Measurements from ENCODE around the gene ARFGEF3.

ARFGEF3 gene

DNA sequence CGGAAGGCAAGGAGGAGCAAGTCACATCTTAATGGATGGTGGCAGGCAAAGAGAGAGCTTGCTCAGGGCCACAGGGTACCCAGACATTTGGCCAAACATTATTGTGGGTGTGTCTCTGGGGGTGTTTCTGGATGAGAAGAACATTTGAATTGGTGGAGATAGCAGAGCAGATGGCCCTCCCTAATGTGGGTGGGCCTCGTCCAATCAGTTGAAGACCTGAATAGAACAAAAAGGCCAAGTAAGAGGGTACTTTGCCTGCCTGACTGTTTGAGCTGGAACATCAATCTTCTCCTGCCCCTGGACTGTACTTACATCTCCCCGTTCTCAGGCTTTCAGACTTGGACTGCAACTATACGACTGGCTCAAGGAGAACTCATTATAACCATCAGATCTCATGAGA is 160.2 kb downstream of the ARFGEF3 start:
- H3K9me3 ChIP-seq (ENCODE audit: control extremely low read depth in 1 of 5, control insufficient read depth in 4 of 5, insufficient read depth in 2 of 5, low read depth in 1 of 5, low read length in 4 of 5): no peaks in the 10 kb centered on the region
- 100% methylated on average over 4 of the region's 4 CpGs for WGBS (ENCODE audit: insufficient coverage)
- no peak overlapping the region for H3K27ac ChIP-seq (ENCODE audit: insufficient read depth in 1 of 2, low read depth in 1 of 2, low read length in 2 of 2, poor library complexity in 1 of 2, severe bottlenecking in 2 of 2)
- ChIA-PET POLR2A (no interaction called here), CTCF (no interaction called here)
- H3K4me3 ChIP-seq (ENCODE audit: control insufficient read depth in 1 of 7, extremely low read depth in 1 of 7, insufficient read depth in 4 of 7, low read depth in 2 of 7, low read length in 6 of 7): no peak overlapping the region
- no peaks in the 10 kb centered on the region for H3K36me3 ChIP-seq (ENCODE audit: control insufficient read depth in 4 of 4, insufficient read depth in 4 of 4, low read length in 3 of 4)
- H3K27me3 ChIP-seq (replicated peaks in 2 of 5; ENCODE audit: control insufficient read depth in 4 of 5, insufficient read depth in 5 of 5, low read length in 4 of 5): no peaks in the 10 kb centered on the region
- no peaks in the 10 kb centered on the region for H3K4me1 ChIP-seq (ENCODE audit: control extremely low read depth in 1 of 4, control insufficient read depth in 4 of 4, insufficient read depth in 4 of 4, low read length in 3 of 4)
- DNase-seq: no peak

DNA sequence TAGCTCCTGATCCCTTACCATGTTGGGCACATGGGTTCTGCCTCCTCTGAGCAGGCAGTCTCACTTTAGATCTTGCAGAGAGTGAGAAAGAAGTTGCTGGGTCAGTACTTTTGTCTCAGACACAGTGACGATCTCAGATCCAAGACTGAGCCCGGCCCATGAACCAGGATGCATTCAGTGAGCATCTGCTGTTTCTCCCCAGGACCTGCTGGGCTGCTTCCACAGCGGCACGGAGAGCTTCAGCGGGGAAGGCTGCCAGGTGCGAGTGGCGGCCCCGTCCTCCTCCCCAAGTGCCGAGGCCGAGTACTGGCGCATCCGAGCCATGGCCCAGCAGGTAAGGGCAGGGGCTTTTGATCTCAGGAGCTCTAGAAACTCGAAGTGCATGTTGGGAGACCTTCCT is 162.1 kb downstream of the ARFGEF3 start:
- no peak overlapping the region for H3K4me3 ChIP-seq (ENCODE audit: control insufficient read depth in 1 of 7, extremely low read depth in 1 of 7, insufficient read depth in 4 of 7, low read depth in 2 of 7, low read length in 6 of 7)
- 92% methylated on average over 13 of the region's 13 CpGs for WGBS (ENCODE audit: insufficient coverage)
- no peak overlapping the region for H3K27ac ChIP-seq (ENCODE audit: insufficient read depth in 1 of 2, low read depth in 1 of 2, low read length in 2 of 2, poor library complexity in 1 of 2, severe bottlenecking in 2 of 2)
- no peaks in the 10 kb centered on the region for H3K27me3 ChIP-seq (replicated peaks in 2 of 5; ENCODE audit: control insufficient read depth in 4 of 5, insufficient read depth in 5 of 5, low read length in 4 of 5)
- H3K4me1 ChIP-seq (ENCODE audit: control extremely low read depth in 1 of 4, control insufficient read depth in 4 of 4, insufficient read depth in 4 of 4, low read length in 3 of 4): no peaks in the 10 kb centered on the region
- ChIA-PET POLR2A (no interaction called here), CTCF (no interaction called here)
- DNase-seq: no peak
- no peaks in the 10 kb centered on the region for H3K9me3 ChIP-seq (ENCODE audit: control extremely low read depth in 1 of 5, control insufficient read depth in 4 of 5, insufficient read depth in 2 of 5, low read depth in 1 of 5, low read length in 4 of 5)
- no peaks in the 10 kb centered on the region for H3K36me3 ChIP-seq (ENCODE audit: control insufficient read depth in 4 of 4, insufficient read depth in 4 of 4, low read length in 3 of 4)

DNA sequence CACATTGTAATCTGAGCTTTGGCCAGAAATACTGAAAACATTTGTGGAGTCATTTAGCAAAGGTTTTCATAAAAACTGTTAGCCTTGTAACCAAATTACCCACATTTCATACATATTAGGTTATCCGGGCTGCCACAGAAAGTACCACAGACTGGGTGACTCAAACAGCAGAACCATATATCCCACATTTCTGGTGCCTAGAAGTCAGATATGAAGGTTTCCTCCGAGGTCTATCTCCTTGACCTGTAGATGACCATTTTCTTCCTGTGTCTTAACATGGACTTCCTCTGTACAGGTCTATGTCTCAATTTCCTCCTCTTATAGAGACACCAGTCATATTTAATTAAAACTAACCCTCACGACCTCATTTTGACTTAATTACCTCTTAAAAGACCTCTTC is 166.5 kb downstream of the ARFGEF3 start:
- Histone ChIP-seq H3K27ac (ENCODE audit: insufficient read depth in 1 of 2, low read depth in 1 of 2, low read length in 2 of 2, poor library complexity in 1 of 2, severe bottlenecking in 2 of 2) (no peak overlapping the region), H3K27me3 (replicated peaks in 2 of 5; ENCODE audit: control insufficient read depth in 4 of 5, insufficient read depth in 5 of 5, low read length in 4 of 5) (no peaks in the 10 kb centered on the region), H3K4me1 (ENCODE audit: control extremely low read depth in 1 of 4, control insufficient read depth in 4 of 4, insufficient read depth in 4 of 4, low read length in 3 of 4) (no peaks in the 10 kb centered on the region), H3K9me3 (ENCODE audit: control extremely low read depth in 1 of 5, control insufficient read depth in 4 of 5, insufficient read depth in 2 of 5, low read depth in 1 of 5, low read length in 4 of 5) (no peaks in the 10 kb centered on the region), H3K4me3 (ENCODE audit: control insufficient read depth in 1 of 7, extremely low read depth in 1 of 7, insufficient read depth in 4 of 7, low read depth in 2 of 7, low read length in 6 of 7) (no peak overlapping the region), H3K36me3 (ENCODE audit: control insufficient read depth in 4 of 4, insufficient read depth in 4 of 4, low read length in 3 of 4) (no peaks in the 10 kb centered on the region)
- CTCF ChIA-PET: no interaction called here
- POLR2A ChIA-PET: no interaction called here
- no peak for DNase-seq
- WGBS (ENCODE audit: insufficient coverage): 94% methylated on average over 3 of the region's 3 CpGs

DNA sequence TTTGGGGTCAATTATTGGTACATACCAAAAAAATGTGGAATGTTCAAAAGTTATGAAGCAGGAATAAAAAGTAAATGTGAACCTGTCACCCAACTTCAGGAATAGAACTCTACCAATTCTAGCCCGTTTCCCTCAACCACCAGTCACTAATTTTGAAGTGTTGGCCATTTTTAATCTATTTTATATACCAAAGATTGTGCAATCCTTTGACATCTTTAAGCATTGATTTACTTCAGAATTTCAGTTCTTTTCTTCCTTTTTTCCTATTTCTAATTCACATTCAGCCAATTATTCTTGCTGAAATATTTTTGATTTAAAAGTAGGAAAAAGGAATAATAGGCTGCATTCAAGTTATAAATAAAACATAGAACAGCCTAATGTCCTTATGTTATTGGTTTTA is 169.0 kb downstream of the ARFGEF3 start:
- no peaks in the 10 kb centered on the region for H3K36me3 ChIP-seq (ENCODE audit: control insufficient read depth in 4 of 4, insufficient read depth in 4 of 4, low read length in 3 of 4)
- H3K27ac ChIP-seq (ENCODE audit: insufficient read depth in 1 of 2, low read depth in 1 of 2, low read length in 2 of 2, poor library complexity in 1 of 2, severe bottlenecking in 2 of 2): no peak overlapping the region
- no CpG with 5 or more reads among the region's 1 CpG for WGBS (ENCODE audit: insufficient coverage)
- POLR2A ChIA-PET: no interaction called here
- no peaks in the 10 kb centered on the region for H3K9me3 ChIP-seq (ENCODE audit: control extremely low read depth in 1 of 5, control insufficient read depth in 4 of 5, insufficient read depth in 2 of 5, low read depth in 1 of 5, low read length in 4 of 5)
- H3K27me3 ChIP-seq (replicated peaks in 2 of 5; ENCODE audit: control insufficient read depth in 4 of 5, insufficient read depth in 5 of 5, low read length in 4 of 5): peaks cover 0 to 3% (median 0%) of the 10 kb centered on the region in 5 experiments
- CTCF ChIA-PET: no interaction called here
- DNase-seq: no peak
- no peak overlapping the region for H3K4me3 ChIP-seq (ENCODE audit: control insufficient read depth in 1 of 7, extremely low read depth in 1 of 7, insufficient read depth in 4 of 7, low read depth in 2 of 7, low read length in 6 of 7)
- no peaks in the 10 kb centered on the region for H3K4me1 ChIP-seq (ENCODE audit: control extremely low read depth in 1 of 4, control insufficient read depth in 4 of 4, insufficient read depth in 4 of 4, low read length in 3 of 4)

DNA sequence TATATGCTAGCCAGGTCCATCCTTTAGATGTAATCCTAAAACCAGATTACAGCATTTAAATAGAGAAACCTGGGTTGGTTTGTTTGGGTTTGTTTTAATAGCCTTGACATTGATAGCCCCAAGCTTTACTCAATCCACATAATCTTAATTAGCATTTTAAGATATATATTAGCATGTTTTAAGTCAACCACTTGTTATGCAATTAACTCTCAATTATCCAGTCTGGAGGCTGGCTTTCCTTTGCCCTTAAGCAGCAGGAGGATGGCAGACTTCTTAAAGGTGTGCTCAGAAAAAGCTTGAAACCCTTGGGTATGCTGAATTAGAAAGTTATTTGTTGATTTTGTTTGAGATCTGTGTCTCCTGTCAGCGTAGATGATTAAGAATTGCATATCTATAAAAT is 169.7 kb downstream of the ARFGEF3 start:
- Histone ChIP-seq H3K4me3 (ENCODE audit: control insufficient read depth in 1 of 7, extremely low read depth in 1 of 7, insufficient read depth in 4 of 7, low read depth in 2 of 7, low read length in 6 of 7) (no peak overlapping the region), H3K4me1 (ENCODE audit: control extremely low read depth in 1 of 4, control insufficient read depth in 4 of 4, insufficient read depth in 4 of 4, low read length in 3 of 4) (no peaks in the 10 kb centered on the region), H3K9me3 (ENCODE audit: control extremely low read depth in 1 of 5, control insufficient read depth in 4 of 5, insufficient read depth in 2 of 5, low read depth in 1 of 5, low read length in 4 of 5) (no peaks in the 10 kb centered on the region), H3K27ac (ENCODE audit: insufficient read depth in 1 of 2, low read depth in 1 of 2, low read length in 2 of 2, poor library complexity in 1 of 2, severe bottlenecking in 2 of 2) (no peak overlapping the region), H3K27me3 (replicated peaks in 2 of 5; ENCODE audit: control insufficient read depth in 4 of 5, insufficient read depth in 5 of 5, low read length in 4 of 5) (peaks cover 0 to 3% (median 0%) of the 10 kb centered on the region in 5 experiments), H3K36me3 (ENCODE audit: control insufficient read depth in 4 of 4, insufficient read depth in 4 of 4, low read length in 3 of 4) (no peaks in the 10 kb centered on the region)
- no CpG with 5 or more reads among the region's 1 CpG for WGBS (ENCODE audit: insufficient coverage)
- ChIA-PET POLR2A (no interaction called here), CTCF (no interaction called here)
- DNase-seq: no peak

DNA sequence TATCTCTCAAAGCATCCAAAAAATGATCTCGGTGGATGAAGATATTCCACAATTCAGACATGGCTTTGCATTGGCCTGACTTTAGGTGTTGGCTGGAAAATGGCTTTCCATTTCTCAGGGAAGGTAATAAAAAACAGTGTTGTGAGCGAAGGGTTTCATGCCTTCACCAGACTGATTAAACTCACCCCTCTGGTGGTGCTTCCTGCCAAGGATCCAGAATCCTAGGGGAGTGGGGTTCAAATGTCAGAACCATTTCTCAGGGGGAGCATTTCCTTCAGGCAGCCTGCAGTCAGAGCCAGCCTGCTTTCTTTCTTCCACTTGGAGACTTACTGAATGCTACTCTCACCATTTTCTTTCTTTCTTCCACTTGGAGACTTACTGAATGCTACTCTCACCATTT is 170.2 kb downstream of the ARFGEF3 start:
- DNase-seq: no peak
- H3K4me3 ChIP-seq (ENCODE audit: control insufficient read depth in 1 of 7, extremely low read depth in 1 of 7, insufficient read depth in 4 of 7, low read depth in 2 of 7, low read length in 6 of 7): no peak overlapping the region
- WGBS (ENCODE audit: insufficient coverage): 100% methylated on average over 2 of the region's 2 CpGs
- H3K27me3 ChIP-seq (replicated peaks in 2 of 5; ENCODE audit: control insufficient read depth in 4 of 5, insufficient read depth in 5 of 5, low read length in 4 of 5): peaks cover 0 to 3% (median 0%) of the 10 kb centered on the region in 5 experiments
- POLR2A ChIA-PET: no interaction called here
- CTCF ChIA-PET: no interaction called here
- H3K36me3 ChIP-seq (ENCODE audit: control insufficient read depth in 4 of 4, insufficient read depth in 4 of 4, low read length in 3 of 4): no peaks in the 10 kb centered on the region
- no peak overlapping the region for H3K27ac ChIP-seq (ENCODE audit: insufficient read depth in 1 of 2, low read depth in 1 of 2, low read length in 2 of 2, poor library complexity in 1 of 2, severe bottlenecking in 2 of 2)
- H3K9me3 ChIP-seq (ENCODE audit: control extremely low read depth in 1 of 5, control insufficient read depth in 4 of 5, insufficient read depth in 2 of 5, low read depth in 1 of 5, low read length in 4 of 5): no peaks in the 10 kb centered on the region
- no peaks in the 10 kb centered on the region for H3K4me1 ChIP-seq (ENCODE audit: control extremely low read depth in 1 of 4, control insufficient read depth in 4 of 4, insufficient read depth in 4 of 4, low read length in 3 of 4)

DNA sequence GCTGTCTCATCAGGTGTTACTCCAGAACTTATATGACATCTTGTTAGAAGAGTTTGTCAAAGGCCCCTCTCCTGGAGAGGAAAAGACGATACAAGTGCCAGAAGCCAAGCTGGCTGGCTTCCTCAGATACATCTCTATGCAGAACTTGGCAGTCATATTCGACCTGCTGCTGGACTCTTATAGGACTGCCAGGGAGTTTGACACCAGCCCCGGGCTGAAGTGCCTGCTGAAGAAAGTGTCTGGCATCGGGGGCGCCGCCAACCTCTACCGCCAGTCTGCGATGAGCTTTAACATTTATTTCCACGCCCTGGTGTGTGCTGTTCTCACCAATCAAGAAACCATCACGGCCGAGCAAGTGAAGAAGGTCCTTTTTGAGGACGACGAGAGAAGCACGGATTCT is 172.3 kb downstream of the ARFGEF3 start:
- H3K36me3 ChIP-seq (ENCODE audit: control insufficient read depth in 4 of 4, insufficient read depth in 4 of 4, low read length in 3 of 4): no peaks in the 10 kb centered on the region
- H3K27me3 ChIP-seq (replicated peaks in 2 of 5; ENCODE audit: control insufficient read depth in 4 of 5, insufficient read depth in 5 of 5, low read length in 4 of 5): peaks cover 0 to 3% (median 0%) of the 10 kb centered on the region in 5 experiments
- no peak overlapping the region for H3K27ac ChIP-seq (ENCODE audit: insufficient read depth in 1 of 2, low read depth in 1 of 2, low read length in 2 of 2, poor library complexity in 1 of 2, severe bottlenecking in 2 of 2)
- no peak overlapping the region for H3K4me3 ChIP-seq (ENCODE audit: control insufficient read depth in 1 of 7, extremely low read depth in 1 of 7, insufficient read depth in 4 of 7, low read depth in 2 of 7, low read length in 6 of 7)
- no peaks in the 10 kb centered on the region for H3K9me3 ChIP-seq (ENCODE audit: control extremely low read depth in 1 of 5, control insufficient read depth in 4 of 5, insufficient read depth in 2 of 5, low read depth in 1 of 5, low read length in 4 of 5)
- POLR2A ChIA-PET: no interaction called here
- no peaks in the 10 kb centered on the region for H3K4me1 ChIP-seq (ENCODE audit: control extremely low read depth in 1 of 4, control insufficient read depth in 4 of 4, insufficient read depth in 4 of 4, low read length in 3 of 4)
- WGBS (ENCODE audit: insufficient coverage): 98% methylated on average over 14 of the region's 14 CpGs
- CTCF ChIA-PET: no interaction called here
- no peak for DNase-seq

Measured in common myeloid progenitor, CD34-positive (primary cell).